Mucosa of rectum (tissue), 2 donors: ENCODE results near the gene BAAT.
A peak's percentile ranks its signal among the peaks of the same experiment; 100 is the strongest.

Source experiments
- H3K27ac ChIP-seq, 2 donors: one replicate each; pipeline ENCODE4 v1.7.0; 2013; ENCODE audit warnings: inconsistent platforms in 2 of 2, low read depth in 2 of 2, low read length in 2 of 2
- H3K27me3 ChIP-seq, 2 donors: one replicate each; pipeline ENCODE4 v1.7.0; 2013; ENCODE audit warnings: low read length in 2 of 2; ENCODE audit not compliant: control insufficient read depth in 2 of 2, insufficient read depth in 2 of 2
- H3K36me3 ChIP-seq, 2 donors: one replicate each; pipeline ENCODE4 v1.7.0; 2013; ENCODE audit warnings: low read length in 2 of 2; ENCODE audit not compliant: control insufficient read depth in 2 of 2, insufficient read depth in 2 of 2
- H3K4me1 ChIP-seq, 2 donors: one replicate each; pipeline ENCODE4 v1.7.0; 2013; ENCODE audit warnings: low read length in 2 of 2, mild to moderate bottlenecking in 1 of 2; ENCODE audit not compliant: control insufficient read depth in 2 of 2, insufficient read depth in 2 of 2
- H3K4me3 ChIP-seq, 2 donors: one replicate each; pipeline ENCODE4 v1.7.0; 2013; ENCODE audit warnings: low read length in 2 of 2
- H3K9ac ChIP-seq, 2 donors: one replicate each; pipeline ENCODE4 v1.7.0; 2013; ENCODE audit warnings: low read length in 2 of 2, low read depth in 1 of 2, mild to moderate bottlenecking in 1 of 2
- H3K9me3 ChIP-seq, 2 donors: one replicate each; pipeline ENCODE4 v1.7.0; 2013; ENCODE audit warnings: low read length in 2 of 2; ENCODE audit not compliant: control insufficient read depth in 2 of 2
- donor health status: healthy.
- donor health status: Normal muscosa, but diverticular disease.

Gene BAAT

DNA sequence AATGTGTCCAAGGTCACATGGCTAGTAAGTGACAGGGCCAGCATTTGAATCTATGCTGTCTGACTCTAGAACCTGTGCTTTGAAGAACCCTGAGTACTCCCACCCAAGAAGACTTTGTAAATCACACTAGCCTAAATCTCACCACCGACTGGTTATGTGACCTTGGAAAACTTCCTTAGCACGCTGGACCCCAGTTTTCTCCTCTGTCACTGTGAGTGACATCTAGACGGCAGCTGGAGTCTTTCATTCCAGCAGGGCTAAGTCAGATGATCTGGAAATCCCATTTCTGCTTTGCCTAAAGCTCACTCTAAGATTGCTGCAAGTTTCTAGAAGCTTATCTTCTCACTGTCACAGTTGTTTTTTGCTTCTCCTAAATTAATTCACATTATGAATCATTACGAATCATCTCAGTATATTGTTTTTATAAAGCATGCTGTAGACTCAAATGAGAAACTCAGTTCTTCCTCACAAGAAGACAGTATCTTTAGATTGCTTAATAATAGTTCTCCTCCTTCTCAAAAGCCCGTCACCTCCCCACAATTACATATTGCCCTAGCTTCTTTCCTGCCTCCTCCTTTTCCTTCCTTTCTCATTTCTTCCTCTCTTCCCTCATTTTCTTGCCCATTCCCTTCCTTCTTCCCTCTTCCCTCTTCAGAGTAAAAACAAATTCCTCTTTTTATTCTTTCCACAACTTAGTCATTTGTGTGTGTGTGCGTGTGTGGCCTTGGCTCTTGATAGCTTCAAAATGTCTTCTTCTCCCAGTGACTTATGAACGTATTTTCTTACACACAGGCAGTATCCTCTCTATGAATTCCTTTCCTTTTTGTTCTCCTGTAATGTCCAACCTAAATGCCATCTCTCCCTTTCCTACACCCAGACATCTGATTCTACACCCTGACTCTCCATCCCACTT lies 34.0 kb upstream of the BAAT start:
- Histone ChIP-seq H3K27me3 (no peaks in the 10 kb centered on the region), H3K4me3 (no peak overlapping the region), H3K9ac (no peak overlapping the region), H3K9me3 (peaks cover under 1 to 3% of the 10 kb centered on the region in 2 donors), H3K27ac (no peak overlapping the region), H3K36me3 (no peaks in the 10 kb centered on the region), H3K4me1 (peaks cover 0 to 5% of the 10 kb centered on the region in 2 donors)

DNA sequence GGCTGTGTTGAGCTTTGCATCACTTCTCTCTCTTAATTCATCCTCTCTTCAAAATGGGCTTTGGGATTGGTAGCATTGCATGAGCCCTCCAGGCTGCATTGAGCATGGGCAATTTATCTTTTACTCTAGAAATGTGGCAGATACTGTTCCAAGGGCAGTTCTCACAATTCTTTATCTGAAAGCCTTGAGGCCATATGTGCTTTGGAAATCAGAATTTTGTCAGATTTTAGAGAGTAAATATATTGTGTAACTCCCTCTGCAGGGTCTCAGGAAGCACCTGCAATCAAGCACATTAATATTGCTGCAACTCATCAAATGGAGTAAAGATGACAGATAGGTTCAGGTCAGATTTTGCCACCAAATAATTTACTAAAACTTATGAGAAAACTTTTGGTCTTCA lies 33.2 kb upstream of the BAAT start:
- Histone ChIP-seq H3K9ac (no peak overlapping the region), H3K4me1 (peaks cover 0 to 5% of the 10 kb centered on the region in 2 donors), H3K27ac (no peak overlapping the region), H3K36me3 (no peaks in the 10 kb centered on the region), H3K4me3 (no peak overlapping the region), H3K9me3 (peaks cover 3 to 5% of the 10 kb centered on the region in 2 donors), H3K27me3 (no peaks in the 10 kb centered on the region)

DNA sequence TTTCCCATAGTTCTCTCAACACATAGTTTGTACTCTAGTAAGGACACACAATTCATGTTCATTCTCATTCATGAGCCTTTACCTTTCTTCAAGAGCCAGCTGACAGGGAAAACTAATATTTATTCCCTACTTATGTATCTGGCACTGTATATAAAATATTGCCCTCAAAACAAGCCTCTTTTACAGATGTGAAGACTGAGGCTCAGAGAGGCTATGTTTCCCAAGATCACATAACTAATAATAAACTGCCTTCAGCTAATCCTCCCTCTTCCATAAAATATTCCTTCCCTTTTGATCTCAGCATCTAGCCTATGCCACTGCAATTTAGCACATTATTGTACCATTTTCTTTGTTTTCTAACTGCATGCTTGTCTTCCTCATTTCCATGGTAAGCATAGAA lies 32.6 kb upstream of the BAAT start:
- H3K36me3 ChIP-seq: no peaks in the 10 kb centered on the region
- peaks cover 0 to 5% of the 10 kb centered on the region in 2 donors for H3K4me1 ChIP-seq
- no peak overlapping the region for H3K27ac ChIP-seq
- no peak overlapping the region for H3K9ac ChIP-seq
- peaks cover 3 to 8% of the 10 kb centered on the region in 2 donors for H3K9me3 ChIP-seq
- H3K27me3 ChIP-seq: no peaks in the 10 kb centered on the region
- H3K4me3 ChIP-seq: no peak overlapping the region

DNA sequence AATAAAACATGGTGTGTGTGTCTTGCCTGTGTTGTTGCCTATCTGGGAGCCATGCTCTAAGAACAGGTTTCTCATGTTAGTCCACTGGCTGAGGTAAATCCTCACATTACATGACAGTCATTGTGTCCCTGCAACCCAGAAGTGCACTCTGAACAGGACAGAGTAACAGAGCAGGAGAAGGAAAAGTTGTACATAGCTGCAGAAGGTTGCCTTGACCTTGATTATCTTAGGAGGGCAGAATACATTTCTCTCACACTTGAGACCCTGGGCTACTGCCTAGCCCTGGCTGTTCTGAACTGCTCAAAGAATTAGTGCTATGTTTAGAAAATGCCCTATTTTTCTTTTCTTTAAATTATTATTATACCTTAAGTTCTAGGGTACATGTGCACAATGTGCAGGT lies 30.8 kb upstream of the BAAT start:
- H3K36me3 ChIP-seq: no peaks in the 10 kb centered on the region
- H3K27me3 ChIP-seq: no peaks in the 10 kb centered on the region
- H3K9me3 ChIP-seq: peaks cover 5 to 8% of the 10 kb centered on the region in 2 donors
- no peak overlapping the region for H3K9ac ChIP-seq
- H3K27ac ChIP-seq: no peak overlapping the region
- H3K4me1 ChIP-seq: no peaks in the 10 kb centered on the region
- no peak overlapping the region for H3K4me3 ChIP-seq

DNA sequence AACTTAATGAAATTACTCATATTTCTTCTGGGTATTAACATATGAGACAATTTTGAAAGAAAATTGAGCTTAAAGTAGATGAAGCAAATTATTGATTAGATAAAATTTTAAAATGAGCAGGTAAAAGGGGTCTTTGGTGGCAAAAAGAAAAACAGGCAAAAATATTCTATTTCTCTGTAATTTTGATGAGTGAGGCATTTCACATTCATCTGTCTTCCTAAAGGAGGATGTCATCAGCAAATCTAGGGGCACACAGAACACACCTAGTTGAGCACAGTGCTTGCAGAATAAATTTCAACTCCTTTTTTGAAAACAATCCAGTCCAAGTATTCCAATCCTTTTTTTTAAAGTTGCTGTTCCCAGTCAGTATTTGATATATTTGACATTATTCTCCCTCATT lies 30.0 kb upstream of the BAAT start:
- Histone ChIP-seq H3K36me3 (no peaks in the 10 kb centered on the region), H3K9me3 (peaks cover 8 to 10% of the 10 kb centered on the region in 2 donors), H3K9ac (no peak overlapping the region), H3K4me3 (no peak overlapping the region), H3K27ac (no peak overlapping the region), H3K27me3 (no peaks in the 10 kb centered on the region), H3K4me1 (no peaks in the 10 kb centered on the region)

DNA sequence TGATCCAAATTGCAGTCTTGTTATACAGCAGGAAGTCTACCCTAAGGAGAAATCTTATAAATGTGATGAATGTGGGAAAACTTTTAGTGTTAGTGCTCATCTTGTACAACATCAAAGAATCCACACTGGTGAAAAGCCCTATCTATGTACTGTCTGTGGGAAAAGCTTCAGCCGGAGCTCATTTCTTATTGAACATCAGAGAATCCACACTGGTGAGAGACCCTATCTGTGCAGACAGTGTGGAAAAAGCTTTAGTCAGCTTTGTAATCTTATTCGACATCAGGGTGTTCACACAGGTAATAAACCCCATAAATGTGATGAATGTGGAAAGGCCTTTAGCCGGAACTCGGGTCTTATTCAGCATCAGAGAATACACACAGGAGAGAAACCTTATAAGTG lies 24.3 kb upstream of the BAAT start:
- H3K27ac ChIP-seq: no peak overlapping the region
- peaks cover 41 to 49% of the 10 kb centered on the region in 2 donors for H3K36me3 ChIP-seq
- H3K27me3 ChIP-seq: no peaks in the 10 kb centered on the region
- no peak overlapping the region for H3K9ac ChIP-seq
- H3K4me1 ChIP-seq: no peaks in the 10 kb centered on the region
- H3K4me3 ChIP-seq: no peak overlapping the region
- H3K9me3 ChIP-seq: peaks cover 49 to 52% of the 10 kb centered on the region in 2 donors

DNA sequence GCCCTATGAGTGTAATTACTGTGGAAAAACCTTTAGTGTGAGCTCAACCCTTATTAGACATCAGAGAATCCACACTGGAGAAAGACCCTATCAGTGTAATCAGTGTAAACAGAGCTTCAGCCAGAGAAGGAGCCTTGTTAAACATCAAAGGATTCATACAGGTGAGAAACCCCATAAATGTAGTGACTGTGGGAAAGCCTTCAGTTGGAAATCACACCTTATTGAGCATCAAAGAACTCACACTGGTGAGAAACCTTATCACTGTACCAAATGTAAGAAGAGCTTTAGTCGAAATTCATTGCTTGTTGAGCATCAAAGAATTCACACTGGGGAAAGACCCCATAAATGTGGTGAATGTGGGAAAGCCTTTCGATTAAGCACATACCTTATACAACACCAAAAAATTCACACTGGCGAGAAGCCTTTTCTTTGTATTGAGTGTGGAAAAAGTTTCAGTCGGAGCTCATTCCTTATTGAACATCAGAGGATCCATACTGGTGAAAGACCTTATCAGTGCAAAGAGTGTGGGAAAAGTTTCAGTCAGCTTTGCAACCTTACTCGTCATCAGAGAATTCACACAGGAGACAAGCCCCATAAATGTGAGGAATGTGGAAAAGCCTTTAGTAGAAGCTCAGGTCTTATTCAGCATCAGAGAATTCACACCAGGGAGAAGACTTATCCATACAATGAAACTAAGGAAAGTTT lies 23.7 kb upstream of the BAAT start:
- H3K4me3 ChIP-seq: peak overlapping the region in 1 of 2 donors; percentile 38
- H3K27me3 ChIP-seq: no peaks in the 10 kb centered on the region
- no peaks in the 10 kb centered on the region for H3K4me1 ChIP-seq
- H3K27ac ChIP-seq: no peak overlapping the region
- H3K36me3 ChIP-seq: peaks cover 47 to 55% of the 10 kb centered on the region in 2 donors
- H3K9ac ChIP-seq: no peak overlapping the region
- H3K9me3 ChIP-seq: peaks cover 45 to 55% of the 10 kb centered on the region in 2 donors

DNA sequence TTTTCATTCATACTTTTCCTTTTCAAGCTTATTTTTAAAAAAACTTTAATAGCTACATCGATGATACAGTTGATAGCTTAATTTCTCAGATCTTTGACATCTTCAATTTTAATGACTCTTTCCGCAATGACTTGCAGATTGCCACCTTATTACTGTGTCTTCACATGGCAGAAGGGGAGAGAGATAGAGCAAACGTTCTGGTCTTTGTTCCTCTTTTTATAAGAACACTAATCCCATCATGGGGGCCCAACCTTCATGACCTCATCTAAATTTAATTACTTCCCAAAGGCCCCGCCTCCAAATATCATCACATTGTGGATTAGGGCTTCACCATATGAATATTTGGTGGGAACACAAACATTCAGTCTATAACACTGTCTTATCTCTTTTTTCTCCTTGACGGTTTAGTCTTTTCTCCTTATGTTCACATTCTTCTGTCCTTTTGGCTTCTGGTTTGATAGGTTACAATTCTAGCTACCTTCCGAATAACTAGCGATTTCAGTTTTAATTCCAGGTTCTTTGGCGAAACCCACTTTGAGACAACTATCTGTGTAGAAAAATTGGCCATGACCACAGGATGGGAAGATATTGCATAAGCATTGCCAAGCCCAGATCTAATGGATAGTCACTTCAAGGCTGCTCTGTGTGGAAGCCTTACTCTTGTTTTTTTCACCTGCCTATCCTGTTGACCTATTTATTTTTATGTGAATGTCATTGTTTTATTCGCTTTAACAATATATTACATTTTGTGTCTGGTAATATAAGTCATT lies 18.9 kb upstream of the BAAT start:
- Histone ChIP-seq H3K27ac (no peak overlapping the region), H3K4me1 (peaks cover 8 to 9% of the 10 kb centered on the region in 2 donors), H3K9ac (no peak overlapping the region), H3K27me3 (no peaks in the 10 kb centered on the region), H3K4me3 (no peak overlapping the region), H3K9me3 (peaks cover 27 to 44% of the 10 kb centered on the region in 2 donors), H3K36me3 (peaks cover 73 to 77% of the 10 kb centered on the region in 2 donors)

DNA sequence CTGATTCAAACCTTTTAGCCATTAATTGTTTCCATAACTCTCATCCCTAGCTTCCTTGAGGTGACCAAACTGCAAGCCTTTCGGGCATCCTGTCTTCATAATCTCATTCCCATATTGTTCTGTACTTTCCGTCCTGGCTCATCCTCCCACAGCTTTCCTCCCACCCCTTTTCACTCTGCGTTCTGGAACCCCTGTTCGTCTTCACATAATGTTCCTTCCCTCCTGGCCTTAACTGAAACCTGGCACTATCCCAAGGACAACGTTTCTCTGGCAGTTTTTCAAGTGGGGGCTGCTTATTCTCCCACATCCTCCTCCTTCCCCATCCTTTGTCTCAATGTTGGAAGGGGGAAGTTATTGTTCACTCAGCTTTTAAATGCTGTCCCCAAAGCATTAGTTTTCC lies 15.3 kb upstream of the BAAT start:
- peaks cover 9 to 14% of the 10 kb centered on the region in 2 donors for H3K4me1 ChIP-seq
- peak overlapping the region; percentile 79 to 83 for H3K4me3 ChIP-seq
- peaks cover 4 to 16% of the 10 kb centered on the region in 2 donors for H3K9me3 ChIP-seq
- no peak overlapping the region for H3K27ac ChIP-seq
- H3K9ac ChIP-seq: no peak overlapping the region
- peaks cover 43 to 46% of the 10 kb centered on the region in 2 donors for H3K36me3 ChIP-seq
- no peaks in the 10 kb centered on the region for H3K27me3 ChIP-seq
